HEK293 (cell line): ENCODE measurements around the gene KIRREL3.

ENCODE experiments used
- CTCF ChIA-PET: fragments of 350-600 bp; formaldehyde crosslinking; extraction: SDS; loops from one replicate; lab custom pipeline; 2021; ENCODE audit warnings: antibody characterized with exemption; lab: Yijun Ruan, JAX
- POLR2A ChIA-PET: fragments of 300-600 bp; formaldehyde crosslinking; extraction: SDS; loops from one replicate; lab custom pipeline; 2020; ENCODE audit warnings: antibody characterized with exemption, inconsistent platforms; lab: Yijun Ruan, JAX
- H3K27ac ChIP-seq: fragments of 200-500 bp; sonication (Bioruptor generic); 2 replicates; pipeline ENCODE4 v1.5.1; 2014; ENCODE audit warnings: low read depth, low read length, control low read depth, inconsistent platforms; ENCODE audit errors: extremely low read depth
- H3K36me3 ChIP-seq, 2 experiments: fragments of 200-500 bp in 1 of 2; sonication (Bioruptor generic) in 1 of 2; 1 replicate in 1 of 2; 2 replicates in 1 of 2; pipeline ENCODE4 v1.5.1; 2014 to 2017; ENCODE audit warnings: inconsistent platforms in 2 of 2, low read length in 2 of 2; ENCODE audit not compliant: control insufficient read depth in 2 of 2, insufficient read depth in 1 of 2
- H3K4me1 ChIP-seq: fragments of 200-500 bp; sonication (Bioruptor generic); 2 replicates; pipeline ENCODE4 v1.5.1; 2014; ENCODE audit warnings: mild to moderate bottlenecking, low read length, inconsistent platforms; ENCODE audit not compliant: control insufficient read depth, insufficient read depth
- H3K4me3 ChIP-seq: 2 replicates; pipeline ENCODE4 v1.5.1; 2011; ENCODE audit warnings: low read depth, mild to moderate bottlenecking, control low read depth, low read length, moderate library complexity
- H3K9me3 ChIP-seq: fragments of 200-500 bp; sonication (Bioruptor generic); 2 replicates; pipeline ENCODE4 v1.5.1; 2014; ENCODE audit warnings: low read depth, low read length, inconsistent platforms; ENCODE audit not compliant: control insufficient read depth, insufficient read depth
- BCL11B ChIP-seq: fragments of 450-650 bp; formaldehyde crosslinking; IDR thresholded peaks from 2 replicates; pipeline ENCODE4 v1.5.1; 2016; ENCODE audit warnings: low read depth, missing biosample characterization, missing genetic modification characterization
- KLF1 ChIP-seq: fragments of 450-650 bp; formaldehyde crosslinking; IDR thresholded peaks from 2 replicates; pipeline ENCODE4 v1.5.1; 2016; ENCODE audit warnings: missing biosample characterization, missing genetic modification characterization
- KLF8 ChIP-seq: fragments of 450-650 bp; formaldehyde crosslinking; IDR thresholded peaks from 2 replicates; pipeline ENCODE4 v1.5.1; 2016; ENCODE audit warnings: missing biosample characterization, missing genetic modification characterization
- MEIS1 ChIP-seq: sonication (generic); formaldehyde crosslinking; IDR thresholded peaks from 2 replicates; pipeline ENCODE4 v1.8.1; 2022; ENCODE audit warnings: missing genetic modification reagents, mild to moderate bottlenecking, borderline replicate concordance
- MYNN ChIP-seq: fragments of 450-650 bp; formaldehyde crosslinking; IDR thresholded peaks from 2 replicates; pipeline ENCODE4 v1.5.1; 2016; ENCODE audit warnings: missing biosample characterization, missing genetic modification characterization, borderline replicate concordance
- SETDB1 ChIP-seq: IDR thresholded peaks from one replicate; pipeline ENCODE4 v1.6.1; 2017; ENCODE audit warnings: mild to moderate bottlenecking, low read length, moderate library complexity, mixed read lengths; ENCODE audit not compliant: insufficient read length
- ZFP41 ChIP-seq: fragments of 450-650 bp; formaldehyde crosslinking; IDR thresholded peaks from 2 replicates; pipeline ENCODE4 v1.5.1; 2016; ENCODE audit warnings: missing biosample characterization, missing genetic modification characterization, borderline replicate concordance
- ZNF19 ChIP-seq: fragments of 450-650 bp; formaldehyde crosslinking; IDR thresholded peaks from 2 replicates; pipeline ENCODE4; 2016; ENCODE audit warnings: missing biosample characterization, missing genetic modification characterization, low read depth
- ZNF202 ChIP-seq: fragments of 450-650 bp; formaldehyde crosslinking; IDR thresholded peaks from 2 replicates; pipeline ENCODE4 v1.5.1; 2016; ENCODE audit warnings: missing biosample characterization, missing genetic modification characterization, borderline replicate concordance
- ZNF23 ChIP-seq: fragments of 450-650 bp; formaldehyde crosslinking; IDR thresholded peaks from 2 replicates; pipeline ENCODE4 v1.5.1; 2016; ENCODE audit warnings: missing biosample characterization, missing genetic modification characterization, borderline replicate concordance
- ZNF248 ChIP-seq: fragments of 450-650 bp; formaldehyde crosslinking; IDR thresholded peaks from 2 replicates; pipeline ENCODE4 v1.5.1; 2017; ENCODE audit warnings: missing biosample characterization, missing genetic modification characterization
- ZNF560 ChIP-seq: fragments of 450-650 bp; formaldehyde crosslinking; IDR thresholded peaks from 2 replicates; pipeline ENCODE4 v1.5.1; 2017; ENCODE audit warnings: missing biosample characterization, missing genetic modification characterization, borderline replicate concordance
- ZNF670 ChIP-seq: fragments of 450-650 bp; formaldehyde crosslinking; IDR thresholded peaks from 2 replicates; pipeline ENCODE4 v1.5.1; 2016; ENCODE audit warnings: missing biosample characterization, missing genetic modification characterization, low read depth
- ZNF76 ChIP-seq: fragments of 450-650 bp; formaldehyde crosslinking; IDR thresholded peaks from 2 replicates; pipeline ENCODE4; 2016; ENCODE audit warnings: low read depth, missing biosample characterization, missing genetic modification characterization, borderline replicate concordance
- ZNF776 ChIP-seq: fragments of 450-650 bp; formaldehyde crosslinking; IDR thresholded peaks from 2 replicates; pipeline ENCODE4 v1.5.0; 2017; ENCODE audit warnings: missing biosample characterization, missing genetic modification characterization, borderline replicate concordance
- ZNF785 ChIP-seq: fragments of 450-650 bp; formaldehyde crosslinking; IDR thresholded peaks from 2 replicates; pipeline ENCODE4 v1.5.1; 2016; ENCODE audit warnings: missing biosample characterization, missing genetic modification characterization
- ZXDB ChIP-seq: fragments of 450-650 bp; formaldehyde crosslinking; IDR thresholded peaks from 2 replicates; pipeline ENCODE4 v1.5.1; 2016; ENCODE audit warnings: missing biosample characterization, missing genetic modification characterization
- TF ChIP-seq, protein P1 (sequence below): fragments of 450-650 bp; formaldehyde crosslinking; IDR thresholded peaks from 2 replicates; pipeline ENCODE4 v1.5.1; 2016; ENCODE audit warnings: missing biosample characterization, missing genetic modification characterization
- TF ChIP-seq, protein P2 (sequence below): fragments of 450-650 bp; formaldehyde crosslinking; IDR thresholded peaks from 2 replicates; pipeline ENCODE4 v1.5.1; 2016; ENCODE audit warnings: missing biosample characterization, missing genetic modification characterization
- TF ChIP-seq, protein P3 (sequence below): fragments of 450-650 bp; formaldehyde crosslinking; IDR thresholded peaks from 2 replicates; pipeline ENCODE4 v1.5.1; 2017; ENCODE audit warnings: missing biosample characterization, missing genetic modification characterization
- TF ChIP-seq, protein P4 (sequence below): fragments of 450-650 bp; formaldehyde crosslinking; IDR thresholded peaks from 2 replicates; pipeline ENCODE4 v1.5.1; 2016; ENCODE audit warnings: missing biosample characterization, missing genetic modification characterization

The KIRREL3 gene

DNA sequence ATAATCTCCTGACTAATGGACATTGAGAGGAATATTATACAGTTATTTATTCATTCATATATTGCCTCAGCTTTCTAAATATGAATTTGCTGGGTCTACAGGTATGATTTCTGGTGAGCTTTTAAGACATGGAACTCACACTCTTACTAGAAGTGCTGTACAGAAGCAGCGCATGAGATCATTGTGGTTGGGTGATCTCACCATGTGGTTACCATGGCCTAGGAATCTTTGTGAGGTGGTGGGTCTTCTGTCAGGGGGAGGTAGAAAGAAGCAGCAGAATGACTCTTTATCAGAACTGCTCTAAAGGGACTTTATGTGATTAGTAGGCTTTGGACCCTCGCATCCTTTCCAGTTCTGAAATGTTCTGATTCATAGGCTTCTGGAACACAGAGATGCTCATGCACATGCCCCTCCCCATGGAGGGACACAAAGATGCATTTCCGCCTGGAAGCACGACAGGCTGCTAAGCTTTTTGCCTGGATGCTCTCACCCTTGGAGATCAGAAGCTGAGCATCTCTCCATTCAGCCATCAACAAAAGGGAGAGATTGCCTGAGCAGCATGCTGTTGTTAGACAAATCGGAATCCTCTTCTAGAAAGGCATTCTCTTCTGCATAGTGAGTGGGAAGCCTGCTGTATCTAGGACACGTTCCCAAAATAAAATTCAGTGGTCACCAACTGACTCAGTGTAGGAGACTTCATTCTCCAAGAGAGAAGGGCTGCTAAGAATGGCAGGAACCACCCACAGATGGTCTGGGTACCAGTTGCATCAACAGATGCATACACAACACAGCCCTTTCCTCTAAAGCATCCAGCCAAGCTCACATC lies 51.3 kb downstream of the KIRREL3 start (continued):
- TF ChIP-seq, protein P1, sequence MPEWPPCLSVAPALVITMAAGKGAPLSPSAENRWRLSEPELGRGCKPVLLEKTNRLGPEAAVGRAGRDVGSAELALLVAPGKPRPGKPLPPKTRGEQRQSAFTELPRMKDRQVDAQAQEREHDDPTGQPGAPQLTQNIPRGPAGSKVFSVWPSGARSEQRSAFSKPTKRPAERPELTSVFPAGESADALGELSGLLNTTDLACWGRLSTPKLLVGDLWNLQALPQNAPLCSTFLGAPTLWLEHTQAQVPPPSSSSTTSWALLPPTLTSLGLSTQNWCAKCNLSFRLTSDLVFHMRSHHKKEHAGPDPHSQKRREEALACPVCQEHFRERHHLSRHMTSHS (tag by site-specific recombination): no peak
- TF ChIP-seq BCL11B (no peak), ZNF248 (tag by site-specific recombination) (no peak), ZNF23 (no peak), MEIS1 (no peak)
- TF ChIP-seq, all 188 proteins: peak for 0

DNA sequence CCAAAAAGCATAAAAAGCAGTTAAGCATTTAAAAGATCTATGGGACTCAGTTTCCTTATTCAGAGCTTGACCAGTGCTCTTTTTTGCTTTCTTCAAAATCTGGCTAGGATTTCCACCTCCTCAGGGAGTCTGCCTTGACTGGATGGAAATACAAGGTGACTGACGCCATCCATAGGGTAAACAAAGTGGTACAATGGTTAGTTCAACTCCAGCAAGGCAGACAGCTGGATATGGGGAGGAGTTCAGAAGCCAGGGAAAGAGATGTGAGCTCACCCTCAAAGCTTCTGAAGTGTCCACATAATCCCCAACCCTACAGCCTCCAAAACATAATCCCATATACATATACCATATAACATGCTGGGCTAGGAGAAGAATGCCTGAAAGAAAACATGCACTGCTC lies 52.0 kb downstream of the KIRREL3 start:
- Histone ChIP-seq H3K4me1 (no peaks in the 10 kb centered on the region), H3K9me3 (no peaks in the 10 kb centered on the region), H3K4me3 (no peak overlapping the region), H3K36me3 (no peaks in the 10 kb centered on the region), H3K27ac (no peak overlapping the region)
- ChIA-PET POLR2A (no interaction called here), CTCF (interaction anchor here (0.7 kb wide), 1 partner anchor 148 kb away, joined by 3 read pairs; no protein-coding TSS in a partner anchor)
- TF ChIP-seq, protein P2, sequence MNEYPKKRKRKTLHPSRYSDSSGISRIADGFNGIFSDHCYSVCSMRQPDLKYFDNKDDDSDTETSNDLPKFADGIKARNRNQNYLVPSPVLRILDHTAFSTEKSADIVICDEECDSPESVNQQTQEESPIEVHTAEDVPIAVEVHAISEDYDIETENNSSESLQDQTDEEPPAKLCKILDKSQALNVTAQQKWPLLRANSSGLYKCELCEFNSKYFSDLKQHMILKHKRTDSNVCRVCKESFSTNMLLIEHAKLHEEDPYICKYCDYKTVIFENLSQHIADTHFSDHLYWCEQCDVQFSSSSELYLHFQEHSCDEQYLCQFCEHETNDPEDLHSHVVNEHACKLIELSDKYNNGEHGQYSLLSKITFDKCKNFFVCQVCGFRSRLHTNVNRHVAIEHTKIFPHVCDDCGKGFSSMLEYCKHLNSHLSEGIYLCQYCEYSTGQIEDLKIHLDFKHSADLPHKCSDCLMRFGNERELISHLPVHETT (tag by site-specific recombination): no peak
- TF ChIP-seq ZNF785 (tag by site-specific recombination): no peak
- no peak for TF ChIP-seq MYNN (tag by site-specific recombination)
- TF ChIP-seq, protein P3, sequence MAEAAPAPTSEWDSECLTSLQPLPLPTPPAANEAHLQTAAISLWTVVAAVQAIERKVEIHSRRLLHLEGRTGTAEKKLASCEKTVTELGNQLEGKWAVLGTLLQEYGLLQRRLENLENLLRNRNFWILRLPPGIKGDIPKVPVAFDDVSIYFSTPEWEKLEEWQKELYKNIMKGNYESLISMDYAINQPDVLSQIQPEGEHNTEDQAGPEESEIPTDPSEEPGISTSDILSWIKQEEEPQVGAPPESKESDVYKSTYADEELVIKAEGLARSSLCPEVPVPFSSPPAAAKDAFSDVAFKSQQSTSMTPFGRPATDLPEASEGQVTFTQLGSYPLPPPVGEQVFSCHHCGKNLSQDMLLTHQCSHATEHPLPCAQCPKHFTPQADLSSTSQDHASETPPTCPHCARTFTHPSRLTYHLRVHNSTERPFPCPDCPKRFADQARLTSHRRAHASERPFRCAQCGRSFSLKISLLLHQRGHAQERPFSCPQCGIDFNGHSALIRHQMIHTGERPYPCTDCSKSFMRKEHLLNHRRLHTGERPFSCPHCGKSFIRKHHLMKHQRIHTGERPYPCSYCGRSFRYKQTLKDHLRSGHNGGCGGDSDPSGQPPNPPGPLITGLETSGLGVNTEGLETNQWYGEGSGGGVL (tag by site-specific recombination): no peak
- TF ChIP-seq KLF8 (tag by site-specific recombination): no peak

DNA sequence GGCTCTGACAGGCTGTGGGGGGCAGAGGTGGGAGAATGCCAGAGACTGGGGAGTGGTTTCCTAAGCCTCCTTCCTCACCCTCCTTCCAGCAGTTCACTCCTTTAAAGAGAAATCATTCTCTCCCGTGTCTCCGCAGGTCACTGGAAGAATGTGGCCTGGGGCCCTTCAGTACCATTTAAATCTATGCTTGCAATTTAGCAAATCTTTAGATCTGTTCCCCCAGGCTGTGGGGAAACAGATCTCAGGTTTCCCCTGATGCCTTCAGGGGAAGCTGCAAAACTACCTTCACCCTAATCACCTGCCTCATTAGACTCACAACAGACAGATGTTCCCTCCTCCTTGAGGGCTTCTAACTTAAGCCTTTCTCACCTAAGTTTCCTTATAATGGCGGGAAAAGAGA lies 55.3 kb downstream of the KIRREL3 start:
- ChIA-PET POLR2A (no interaction called here), CTCF (interaction anchor here (0.7 kb wide), 1 partner anchor 60 kb away, joined by 3 read pairs; no protein-coding TSS in a partner anchor)
- Histone ChIP-seq H3K27ac (no peak overlapping the region), H3K36me3 (no peaks in the 10 kb centered on the region), H3K4me3 (no peak overlapping the region), H3K9me3 (no peaks in the 10 kb centered on the region)
- TF ChIP-seq KLF1 (tag by site-specific recombination): no peak
- TF ChIP-seq, all 188 proteins: peak for 0
- no peaks in the 10 kb centered on the region for H3K4me1 ChIP-seq

DNA sequence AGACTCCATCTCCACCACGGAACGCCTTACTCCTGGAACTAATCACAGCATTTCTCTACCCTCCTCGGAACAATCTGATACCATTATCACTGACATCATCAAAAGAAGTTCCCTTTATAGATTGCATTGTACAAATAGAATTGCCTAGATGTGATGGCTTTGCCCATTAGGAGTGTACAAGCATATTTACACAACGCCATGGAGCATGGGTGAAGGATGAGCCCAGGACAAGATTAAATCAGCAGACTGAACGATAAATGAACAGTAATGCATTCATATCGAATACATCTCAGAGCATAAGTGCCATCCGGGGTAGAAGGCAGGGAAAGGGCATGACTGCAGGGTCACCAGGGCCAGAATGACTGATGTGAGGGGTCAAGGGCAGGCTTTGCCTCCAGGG lies 57.3 kb downstream of the KIRREL3 start:
- CTCF ChIA-PET: no interaction called here
- Histone ChIP-seq H3K27ac (no peak overlapping the region), H3K36me3 (no peaks in the 10 kb centered on the region), H3K9me3 (no peaks in the 10 kb centered on the region), H3K4me3 (no peak overlapping the region), H3K4me1 (no peaks in the 10 kb centered on the region)
- POLR2A ChIA-PET: no interaction called here
- TF ChIP-seq, protein P4, sequence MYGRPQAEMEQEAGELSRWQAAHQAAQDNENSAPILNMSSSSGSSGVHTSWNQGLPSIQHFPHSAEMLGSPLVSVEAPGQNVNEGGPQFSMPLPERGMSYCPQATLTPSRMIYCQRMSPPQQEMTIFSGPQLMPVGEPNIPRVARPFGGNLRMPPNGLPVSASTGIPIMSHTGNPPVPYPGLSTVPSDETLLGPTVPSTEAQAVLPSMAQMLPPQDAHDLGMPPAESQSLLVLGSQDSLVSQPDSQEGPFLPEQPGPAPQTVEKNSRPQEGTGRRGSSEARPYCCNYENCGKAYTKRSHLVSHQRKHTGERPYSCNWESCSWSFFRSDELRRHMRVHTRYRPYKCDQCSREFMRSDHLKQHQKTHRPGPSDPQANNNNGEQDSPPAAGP (tag by site-specific recombination): no peak
- no peak for TF ChIP-seq SETDB1
- no peak for TF ChIP-seq ZFP41 (tag by site-specific recombination)
- no peak for TF ChIP-seq ZNF202 (tag by site-specific recombination)
- TF ChIP-seq ZNF670 (tag by site-specific recombination): no peak
- TF ChIP-seq ZNF76 (tag by site-specific recombination): no peak
- TF ChIP-seq ZNF776 (tag by site-specific recombination): no peak
- no peak for TF ChIP-seq ZNF560 (tag by site-specific recombination)
- no peak for TF ChIP-seq ZXDB (tag by site-specific recombination)
- no peak for TF ChIP-seq ZNF19
